ENCODE data around the gene TALDO1.

Gene TALDO1

GRCh38 chr11:770642-771616, 23.7 kb downstream of the TALDO1 start:
- TF ChIP-seq, protein P1, sequence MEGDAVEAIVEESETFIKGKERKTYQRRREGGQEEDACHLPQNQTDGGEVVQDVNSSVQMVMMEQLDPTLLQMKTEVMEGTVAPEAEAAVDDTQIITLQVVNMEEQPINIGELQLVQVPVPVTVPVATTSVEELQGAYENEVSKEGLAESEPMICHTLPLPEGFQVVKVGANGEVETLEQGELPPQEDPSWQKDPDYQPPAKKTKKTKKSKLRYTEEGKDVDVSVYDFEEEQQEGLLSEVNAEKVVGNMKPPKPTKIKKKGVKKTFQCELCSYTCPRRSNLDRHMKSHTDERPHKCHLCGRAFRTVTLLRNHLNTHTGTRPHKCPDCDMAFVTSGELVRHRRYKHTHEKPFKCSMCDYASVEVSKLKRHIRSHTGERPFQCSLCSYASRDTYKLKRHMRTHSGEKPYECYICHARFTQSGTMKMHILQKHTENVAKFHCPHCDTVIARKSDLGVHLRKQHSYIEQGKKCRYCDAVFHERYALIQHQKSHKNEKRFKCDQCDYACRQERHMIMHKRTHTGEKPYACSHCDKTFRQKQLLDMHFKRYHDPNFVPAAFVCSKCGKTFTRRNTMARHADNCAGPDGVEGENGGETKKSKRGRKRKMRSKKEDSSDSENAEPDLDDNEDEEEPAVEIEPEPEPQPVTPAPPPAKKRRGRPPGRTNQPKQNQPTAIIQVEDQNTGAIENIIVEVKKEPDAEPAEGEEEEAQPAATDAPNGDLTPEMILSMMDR (conservative IDR thresholded peaks at IDR 0.05; ENCODE audit: control insufficient read depth, insufficient read depth, low read depth, low read length), result no peak
- no peak overlapping the region for H3K4me3 ChIP-seq (ENCODE audit: control insufficient read depth, low read depth, low read length)
- DNase-seq (ENCODE audit: low read depth), result no peak

DNA sequence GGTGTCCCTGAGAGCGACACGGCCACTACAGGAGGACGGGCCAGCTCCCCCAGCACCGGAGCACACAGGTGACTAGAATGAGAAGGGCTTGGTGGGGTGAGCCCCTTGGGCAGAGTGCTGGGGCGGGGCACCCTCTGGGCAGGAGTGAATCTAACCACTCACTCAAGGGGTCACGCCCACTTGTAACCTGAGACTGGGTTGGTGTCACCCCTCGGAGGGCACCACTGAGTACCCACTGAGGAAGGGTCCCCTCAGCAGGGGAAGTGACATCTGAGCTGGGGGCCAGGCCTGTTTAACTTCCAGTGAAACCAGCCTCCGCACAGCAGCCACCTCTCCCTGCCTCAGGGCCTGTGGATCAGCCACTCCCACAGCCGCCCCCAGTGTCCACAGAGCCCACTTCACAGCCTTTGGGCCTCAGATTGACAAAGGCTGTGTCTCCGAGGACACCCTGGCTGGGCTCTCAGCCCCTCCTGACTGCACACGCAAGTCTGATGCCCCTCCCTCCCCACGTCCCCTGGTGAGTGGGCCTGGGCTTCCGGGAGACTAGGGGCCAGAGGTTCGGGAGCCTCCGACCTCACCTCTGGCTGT, 24.4 kb downstream of the TALDO1 start:
- DNase-seq (ENCODE audit: low read depth), result no peak
- H3K4me3 ChIP-seq (ENCODE audit: control insufficient read depth, low read depth, low read length), result no peak overlapping the region
- TF ChIP-seq, protein P1 (conservative IDR thresholded peaks at IDR 0.05; ENCODE audit: control insufficient read depth, insufficient read depth, low read depth, low read length), result no peak

DNA sequence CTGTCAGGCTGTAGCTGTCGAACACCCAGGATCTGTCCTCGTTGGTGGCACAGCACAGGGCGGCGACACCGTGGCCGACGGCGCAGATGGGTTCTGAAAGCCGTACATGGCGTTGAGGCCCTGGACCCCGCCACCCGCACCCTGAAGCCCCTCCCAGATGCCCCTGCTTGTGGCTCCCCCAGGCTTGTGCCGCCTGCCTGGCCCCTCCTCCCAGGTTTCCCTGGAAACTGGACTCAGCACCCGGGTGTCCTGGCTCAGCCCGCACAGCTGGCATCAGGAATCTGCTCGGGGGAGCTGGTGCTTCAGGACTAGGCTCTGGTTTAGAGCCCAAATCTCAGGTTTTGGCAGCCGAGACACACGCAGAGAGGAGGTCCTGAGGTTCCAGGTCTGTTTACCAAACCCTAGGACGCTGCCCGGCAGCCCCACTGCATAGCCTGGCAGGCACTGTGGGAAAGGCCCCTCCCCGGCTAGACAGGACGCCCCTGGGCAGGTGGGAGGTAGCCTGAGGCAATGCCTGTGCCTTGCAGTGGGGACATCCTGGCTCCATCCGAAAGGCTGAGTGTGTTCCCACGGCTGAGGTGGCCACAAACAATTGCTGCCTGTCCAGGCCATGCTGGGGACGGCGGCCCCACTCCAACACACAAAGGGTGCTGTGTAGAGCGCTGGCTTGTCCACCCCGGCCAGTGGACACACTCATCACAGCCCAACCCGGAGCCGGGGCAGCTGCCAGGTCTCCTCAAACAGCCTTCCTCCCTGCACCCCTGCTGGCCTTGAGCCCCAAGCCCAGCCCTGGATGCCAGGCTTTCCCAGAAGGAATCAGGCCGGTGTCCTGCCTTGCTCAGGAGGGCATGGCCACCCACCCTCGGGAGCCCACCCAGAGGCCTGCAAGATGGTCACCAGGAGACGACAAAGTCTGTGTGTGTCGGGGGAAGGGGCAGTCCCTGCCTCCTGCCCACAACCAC, 25.4 kb downstream of the TALDO1 start:
- TF ChIP-seq, protein P1 (conservative IDR thresholded peaks at IDR 0.05; ENCODE audit: control insufficient read depth, insufficient read depth, low read depth, low read length), result no peak
- no peak for DNase-seq (ENCODE audit: low read depth)
- H3K4me3 ChIP-seq (ENCODE audit: control insufficient read depth, low read depth, low read length), result no peak overlapping the region

DNA sequence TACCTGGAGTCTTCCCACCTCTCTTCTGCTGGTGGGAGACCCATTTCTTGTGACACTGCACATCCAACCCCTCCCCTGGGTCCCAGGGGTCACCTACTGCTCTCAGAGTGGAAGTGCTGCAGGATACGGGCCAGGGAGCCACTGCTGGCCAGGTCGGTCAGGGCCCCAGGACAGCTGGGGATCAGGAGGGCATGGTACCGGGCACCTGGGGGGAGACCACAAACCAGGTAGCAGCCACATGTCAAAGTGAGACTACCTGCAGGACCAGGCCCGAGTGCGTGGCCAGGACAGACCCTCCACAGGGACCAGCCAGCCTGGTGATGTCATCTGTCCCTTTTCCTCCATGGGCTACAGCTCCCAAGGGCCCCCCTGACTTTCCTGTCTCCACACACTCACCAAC, 26.2 kb downstream of the TALDO1 start:
- no peak for DNase-seq (ENCODE audit: low read depth)
- TF ChIP-seq, protein P1 (conservative IDR thresholded peaks at IDR 0.05; ENCODE audit: control insufficient read depth, insufficient read depth, low read depth, low read length), result no peak
- no peak overlapping the region for H3K4me3 ChIP-seq (ENCODE audit: control insufficient read depth, low read depth, low read length)

- TF ChIP-seq, protein P1 (conservative IDR thresholded peaks at IDR 0.05; ENCODE audit: control insufficient read depth, insufficient read depth, low read depth, low read length), result no peak
- no peak for DNase-seq (ENCODE audit: low read depth)
- no peak overlapping the region for H3K4me3 ChIP-seq (ENCODE audit: control insufficient read depth, low read depth, low read length)
Measured at GRCh38 chr11:773830-774229, 26.6 kb downstream of the TALDO1 start.

Measured in fibroblast of mammary gland (primary cell).